ENCODE data around the gene EIF4E3. TPM values are rescaled to one million over a fixed set of nuclear protein-coding genes. Genes with fewer than 3 reads are reported as not detected.
A peak's percentile ranks its signal among the peaks of the same experiment; 100 is the strongest.

EIF4E3 gene
- polyA plus RNA-seq, 3 donors, result 35.6 to 111 (median 58.6) TPM

DNA sequence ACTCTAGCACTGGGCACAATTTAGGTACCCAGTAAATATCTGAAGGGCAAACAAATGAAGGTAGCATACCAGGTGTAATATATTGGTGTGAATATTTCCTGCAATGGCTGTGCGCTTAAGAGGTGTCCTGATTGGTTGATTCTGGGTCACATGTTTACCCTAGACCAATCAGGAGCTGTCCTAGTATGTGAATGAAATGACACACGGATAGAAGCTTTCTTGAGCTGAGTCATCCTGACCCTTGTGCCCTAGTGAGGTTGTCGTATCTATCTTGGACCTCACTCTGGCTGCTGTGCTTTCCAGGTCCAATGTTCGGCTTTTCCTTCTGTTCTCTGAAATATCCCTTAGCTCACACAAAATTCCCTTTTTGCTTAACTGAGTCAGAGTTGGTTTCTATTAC is 83.5 kb downstream of the EIF4E3 start:
- H3K27ac ChIP-seq (ENCODE audit: low read depth in 1 of 2, low read length in 2 of 2), result no peak overlapping the region
- no peak overlapping the region for H3K4me2 ChIP-seq (replicated peaks; ENCODE audit: extremely low read depth, low read length, poor library complexity, severe bottlenecking)
- H3K27me3 Mint-ChIP-seq (ENCODE audit: low read depth in 3 of 3), result peaks cover 1 to 4% (median 2%) of the 10 kb centered on the region in 3 donors
- peaks cover 0 to 5% (median 0%) of the 10 kb centered on the region in 7 donors for H3K9me3 Mint-ChIP-seq
- no peak overlapping the region for H3K4me3 Mint-ChIP-seq
- peaks cover 16% of the 10 kb centered on the region for H3K4me1 Mint-ChIP-seq
- no peak overlapping the region for H2AFZ ChIP-seq (ENCODE audit: insufficient read depth, low read depth, low read length, poor library complexity, severe bottlenecking)
- DNase-seq, result peak in 1 of 3 donors; percentile 33
- no peak overlapping the region for H3K9ac ChIP-seq (ENCODE audit: insufficient read depth, low read length, poor library complexity, severe bottlenecking)
- H4K20me1 ChIP-seq (ENCODE audit: insufficient read depth, low read length), result no peaks in the 10 kb centered on the region
- H3K27ac Mint-ChIP-seq, result no peak overlapping the region
- no peak overlapping the region for H3K4me3 ChIP-seq (replicated peaks in 1 of 3; ENCODE audit: low read depth in 2 of 3, low read length in 3 of 3)
- no peaks in the 10 kb centered on the region for H3K9me3 ChIP-seq (replicated peaks in 1 of 2; ENCODE audit: control insufficient read depth in 1 of 2, insufficient read depth in 1 of 2, low read length in 2 of 2)
- intact Hi-C loops (cut with micrococcal nuclease), result loop anchor here in 1 of 2 donors (10.0 kb wide), 1 partner anchor 47 kb away; no protein-coding TSS in a partner anchor
- H3K36me3 Mint-ChIP-seq, result peaks cover under 1 to 2% of the 10 kb centered on the region in 2 donors
- H3K36me3 ChIP-seq (replicated peaks in 1 of 2; ENCODE audit: control insufficient read depth in 1 of 2, insufficient read depth in 2 of 2, low read length in 2 of 2), result no peaks in the 10 kb centered on the region
- 93% methylated on average over 4 of the region's 4 CpGs for WGBS (ENCODE audit: insufficient coverage)
- H3K79me2 ChIP-seq (ENCODE audit: insufficient read depth, low read length), result no peaks in the 10 kb centered on the region
- no peaks in the 10 kb centered on the region for H3K27me3 ChIP-seq (ENCODE audit: control insufficient read depth in 2 of 2, insufficient read depth in 2 of 2, low read length in 2 of 2)
- no peak for TF ChIP-seq CTCF (IDR thresholded peaks at IDR 0.05)
- peaks cover 9 to 14% of the 10 kb centered on the region in 2 donors for H3K4me1 ChIP-seq (ENCODE audit: control insufficient read depth in 1 of 2, insufficient read depth in 2 of 2, low read length in 2 of 2)

GRCh38 chr3:71640331-71640983 is 84.7 kb downstream of the EIF4E3 start:
- H3K9me3 ChIP-seq (replicated peaks in 1 of 2; ENCODE audit: control insufficient read depth in 1 of 2, insufficient read depth in 1 of 2, low read length in 2 of 2), result no peaks in the 10 kb centered on the region
- H3K4me3 ChIP-seq (replicated peaks in 1 of 3; ENCODE audit: low read depth in 2 of 3, low read length in 3 of 3), result no peak overlapping the region
- H3K36me3 Mint-ChIP-seq, result peaks cover 0 to 2% of the 10 kb centered on the region in 2 donors
- no peak for TF ChIP-seq CTCF (IDR thresholded peaks at IDR 0.05)
- peaks cover 16% of the 10 kb centered on the region for H3K4me1 Mint-ChIP-seq
- peaks cover 9 to 14% of the 10 kb centered on the region in 2 donors for H3K4me1 ChIP-seq (ENCODE audit: control insufficient read depth in 1 of 2, insufficient read depth in 2 of 2, low read length in 2 of 2)
- no peak overlapping the region for H3K27ac ChIP-seq (ENCODE audit: low read depth in 1 of 2, low read length in 2 of 2)
- no peaks in the 10 kb centered on the region for H3K79me2 ChIP-seq (ENCODE audit: insufficient read depth, low read length)
- H3K27me3 Mint-ChIP-seq (ENCODE audit: low read depth in 3 of 3), result peaks cover 0 to 5% (median 1%) of the 10 kb centered on the region in 3 donors
- peak; percentile 10 to 31 (median 26) for DNase-seq
- H3K27me3 ChIP-seq (ENCODE audit: control insufficient read depth in 2 of 2, insufficient read depth in 2 of 2, low read length in 2 of 2), result no peaks in the 10 kb centered on the region
- H3K9me3 Mint-ChIP-seq, result peaks cover 0 to 5% (median 0%) of the 10 kb centered on the region in 7 donors
- H3K27ac Mint-ChIP-seq, result peak overlapping the region in 1 of 7 donors; percentile 40
- H3K9ac ChIP-seq (ENCODE audit: insufficient read depth, low read length, poor library complexity, severe bottlenecking), result no peak overlapping the region
- no peak overlapping the region for H3K4me3 Mint-ChIP-seq
- H4K20me1 ChIP-seq (ENCODE audit: insufficient read depth, low read length), result no peaks in the 10 kb centered on the region
- H2AFZ ChIP-seq (ENCODE audit: insufficient read depth, low read depth, low read length, poor library complexity, severe bottlenecking), result no peak overlapping the region
- intact Hi-C loops (cut with micrococcal nuclease), result loop anchor here in 1 of 2 donors (10.0 kb wide), 1 partner anchor 46 kb away; no protein-coding TSS in a partner anchor
- H3K36me3 ChIP-seq (replicated peaks in 1 of 2; ENCODE audit: control insufficient read depth in 1 of 2, insufficient read depth in 2 of 2, low read length in 2 of 2), result no peaks in the 10 kb centered on the region
- WGBS (ENCODE audit: insufficient coverage), result no CpG with 5 or more reads among the region's 9 CpGs
- H3K4me2 ChIP-seq (replicated peaks; ENCODE audit: extremely low read depth, low read length, poor library complexity, severe bottlenecking), result peak overlapping the region; percentile 0
